ENCODE measurements around the gene PTBP3.

DNA sequence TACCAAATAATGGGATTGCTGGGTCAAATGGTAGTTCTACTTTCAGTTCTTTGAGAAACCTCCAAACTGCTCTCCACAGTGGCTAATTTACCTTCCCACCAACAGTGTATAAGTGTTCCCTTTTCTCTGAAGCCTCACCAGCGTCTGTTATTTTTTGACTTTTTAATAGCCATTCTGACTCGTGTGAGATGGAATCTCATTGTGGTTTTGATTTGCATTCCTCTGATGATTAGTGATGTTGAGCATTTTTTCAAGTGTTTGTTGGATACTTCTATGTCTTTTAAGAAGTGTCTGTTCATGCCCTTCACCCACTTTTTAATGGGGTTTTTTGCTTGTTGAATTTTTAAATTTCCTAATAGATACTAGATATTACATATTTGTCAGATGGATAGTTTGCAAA is 129.9 kb downstream of the PTBP3 start:
- TF ChIP-seq, protein P1, sequence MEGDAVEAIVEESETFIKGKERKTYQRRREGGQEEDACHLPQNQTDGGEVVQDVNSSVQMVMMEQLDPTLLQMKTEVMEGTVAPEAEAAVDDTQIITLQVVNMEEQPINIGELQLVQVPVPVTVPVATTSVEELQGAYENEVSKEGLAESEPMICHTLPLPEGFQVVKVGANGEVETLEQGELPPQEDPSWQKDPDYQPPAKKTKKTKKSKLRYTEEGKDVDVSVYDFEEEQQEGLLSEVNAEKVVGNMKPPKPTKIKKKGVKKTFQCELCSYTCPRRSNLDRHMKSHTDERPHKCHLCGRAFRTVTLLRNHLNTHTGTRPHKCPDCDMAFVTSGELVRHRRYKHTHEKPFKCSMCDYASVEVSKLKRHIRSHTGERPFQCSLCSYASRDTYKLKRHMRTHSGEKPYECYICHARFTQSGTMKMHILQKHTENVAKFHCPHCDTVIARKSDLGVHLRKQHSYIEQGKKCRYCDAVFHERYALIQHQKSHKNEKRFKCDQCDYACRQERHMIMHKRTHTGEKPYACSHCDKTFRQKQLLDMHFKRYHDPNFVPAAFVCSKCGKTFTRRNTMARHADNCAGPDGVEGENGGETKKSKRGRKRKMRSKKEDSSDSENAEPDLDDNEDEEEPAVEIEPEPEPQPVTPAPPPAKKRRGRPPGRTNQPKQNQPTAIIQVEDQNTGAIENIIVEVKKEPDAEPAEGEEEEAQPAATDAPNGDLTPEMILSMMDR (IDR thresholded peaks at IDR 0.05): no peak
- TF ChIP-seq POLR2A (IDR thresholded peaks at IDR 0.05): no peak

All from ovary (tissue), 3 donors.